OCI-LY1 (cell line): ENCODE data around the gene KRT8.
A peak's percentile ranks its signal among the peaks of the same experiment; 100 is the strongest.

Experiments used
- H2AFZ ChIP-seq: fragments of 200-600 bp; sonication (generic), shearing (Covaris generic); 2 replicates; pipeline ENCODE4 v1.6.0; 2014; ENCODE audit warnings: antibody characterized with exemption, mild to moderate bottlenecking, low read length
- H3F3A ChIP-seq: fragments of 200-600 bp; sonication (generic), shearing (Covaris generic); 2 replicates; pipeline ENCODE4 v1.6.0; 2014; ENCODE audit warnings: mild to moderate bottlenecking, antibody characterized with exemption, low read length, moderate library complexity; ENCODE audit not compliant: insufficient read depth
- H3K27ac ChIP-seq: fragments of 200-600 bp; sonication (generic); 2 replicates; pipeline ENCODE4 v1.5.1; 2014; ENCODE audit warnings: low read length, mixed run types, mild to moderate bottlenecking, low read depth; ENCODE audit not compliant: poor library complexity, severe bottlenecking
- H3K27me3 ChIP-seq: fragments of 200-600 bp; sonication (generic); 2 replicates; pipeline ENCODE4 v1.6.0; 2014; ENCODE audit warnings: antibody characterized with exemption, mild to moderate bottlenecking, low read length, moderate library complexity; ENCODE audit not compliant: insufficient read depth
- H3K36me3 ChIP-seq: fragments of 200-600 bp; sonication (generic); 2 replicates; pipeline ENCODE4 v1.6.1; 2014; ENCODE audit warnings: mild to moderate bottlenecking, antibody characterized with exemption, low read length, moderate library complexity, mixed read lengths; ENCODE audit not compliant: insufficient read depth
- H3K4me1 ChIP-seq: fragments of 200-600 bp; sonication (generic); 2 replicates; pipeline ENCODE4 v1.5.1; 2014; ENCODE audit warnings: mild to moderate bottlenecking, low read length, moderate library complexity; ENCODE audit not compliant: insufficient read depth, severe bottlenecking
- H3K4me2 ChIP-seq: fragments of 200-600 bp; sonication (generic), shearing (Covaris generic); 2 replicates; pipeline ENCODE4 v1.6.1; 2014; ENCODE audit warnings: low read length
- H3K4me3 ChIP-seq: fragments of 200-600 bp; sonication (generic); 2 replicates; pipeline ENCODE4 v1.5.1; 2014; ENCODE audit warnings: low read length, low read depth, mild to moderate bottlenecking, mixed read lengths; ENCODE audit not compliant: poor library complexity, severe bottlenecking
- H3K79me2 ChIP-seq: fragments of 200-600 bp; shearing (Covaris generic); 2 replicates; pipeline ENCODE4 v1.6.1; 2016; ENCODE audit warnings: mixed run types, low read length, mixed read lengths; ENCODE audit not compliant: insufficient read depth
- H3K9ac ChIP-seq: fragments of 200-600 bp; sonication (generic), shearing (Covaris generic); 2 replicates; pipeline ENCODE4 v1.6.1; 2014; ENCODE audit warnings: mild to moderate bottlenecking, low read length, mixed read lengths
- H3K9me2 ChIP-seq: fragments of 200-600 bp; sonication (generic), shearing (Covaris generic); 2 replicates; pipeline ENCODE4 v1.6.1; 2014; ENCODE audit warnings: low read depth, mild to moderate bottlenecking, low read length, mixed read lengths
- H3K9me3 ChIP-seq: fragments of 200-600 bp; shearing (Covaris generic); 2 replicates; pipeline ENCODE4 v1.6.1; 2014; ENCODE audit warnings: low read length, mixed read lengths
- H4K20me1 ChIP-seq: fragments of 200-600 bp; sonication (generic), shearing (Covaris generic); 2 replicates; pipeline ENCODE4 v1.6.0; 2016; ENCODE audit warnings: mild to moderate bottlenecking, low read length; ENCODE audit not compliant: insufficient read depth
- EZH2 ChIP-seq: fragments of 200-600 bp; sonication (generic), shearing (Covaris generic); IDR thresholded peaks from 2 replicates; pipeline ENCODE4 v1.8.0; 2017; ENCODE audit warnings: borderline replicate concordance, mixed run types, mild to moderate bottlenecking, antibody characterized with exemption, low read length, moderate library complexity, mixed read lengths
- TF ChIP-seq, protein P1 (sequence below): fragments of 200-600 bp; sonication (generic), shearing (Covaris generic); IDR thresholded peaks from 2 replicates; pipeline ENCODE4 v1.5.1; 2017; ENCODE audit warnings: mild to moderate bottlenecking, antibody characterized with exemption, low read length, moderate library complexity, mixed read lengths

The KRT8 gene

DNA sequence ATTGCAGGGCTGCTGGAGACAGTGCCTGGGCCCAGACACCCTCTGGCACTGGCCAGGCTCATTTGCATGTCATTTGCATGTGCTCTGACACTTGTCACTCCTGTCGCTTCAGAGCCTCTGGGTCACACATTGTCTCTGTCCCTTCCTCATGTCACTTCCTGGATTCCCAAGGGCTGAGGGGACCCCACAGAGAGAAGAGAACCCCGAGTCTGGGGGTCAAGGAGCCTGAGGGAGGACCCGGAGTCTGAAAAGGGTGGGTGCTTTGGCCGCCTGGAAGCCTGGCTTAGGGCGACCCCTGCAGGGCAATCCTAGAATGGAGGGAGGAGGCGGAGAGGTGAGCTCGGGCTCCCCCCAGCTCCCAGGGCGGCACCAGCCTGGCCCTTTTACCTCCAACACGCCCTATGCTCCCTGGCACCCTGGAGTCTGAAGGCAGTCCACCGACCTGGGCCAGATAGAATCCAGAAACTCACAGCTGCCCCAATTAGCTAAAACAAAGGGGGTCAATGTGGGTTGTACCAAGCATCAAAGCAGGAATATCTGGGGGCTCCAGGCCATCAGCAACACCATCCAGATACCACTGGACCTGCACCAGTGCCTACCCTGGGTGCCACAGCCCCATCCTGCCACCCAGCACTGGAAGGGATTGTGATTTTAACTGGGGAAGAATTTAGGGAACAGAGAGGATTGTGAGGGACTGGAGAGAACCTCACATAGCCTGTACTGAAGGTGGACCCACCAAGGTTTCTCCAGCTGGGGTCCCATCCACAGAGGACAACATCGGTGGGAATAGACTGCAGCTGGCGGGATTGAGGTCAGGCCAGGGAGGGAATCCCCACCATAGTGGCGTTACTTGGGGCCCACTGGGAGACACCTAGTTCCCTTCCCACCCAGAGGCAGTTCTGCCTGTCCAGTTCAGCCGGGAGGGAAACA, 34.2 kb downstream of the KRT8 start:
- TF ChIP-seq EZH2, result no peak
- TF ChIP-seq, protein P1, sequence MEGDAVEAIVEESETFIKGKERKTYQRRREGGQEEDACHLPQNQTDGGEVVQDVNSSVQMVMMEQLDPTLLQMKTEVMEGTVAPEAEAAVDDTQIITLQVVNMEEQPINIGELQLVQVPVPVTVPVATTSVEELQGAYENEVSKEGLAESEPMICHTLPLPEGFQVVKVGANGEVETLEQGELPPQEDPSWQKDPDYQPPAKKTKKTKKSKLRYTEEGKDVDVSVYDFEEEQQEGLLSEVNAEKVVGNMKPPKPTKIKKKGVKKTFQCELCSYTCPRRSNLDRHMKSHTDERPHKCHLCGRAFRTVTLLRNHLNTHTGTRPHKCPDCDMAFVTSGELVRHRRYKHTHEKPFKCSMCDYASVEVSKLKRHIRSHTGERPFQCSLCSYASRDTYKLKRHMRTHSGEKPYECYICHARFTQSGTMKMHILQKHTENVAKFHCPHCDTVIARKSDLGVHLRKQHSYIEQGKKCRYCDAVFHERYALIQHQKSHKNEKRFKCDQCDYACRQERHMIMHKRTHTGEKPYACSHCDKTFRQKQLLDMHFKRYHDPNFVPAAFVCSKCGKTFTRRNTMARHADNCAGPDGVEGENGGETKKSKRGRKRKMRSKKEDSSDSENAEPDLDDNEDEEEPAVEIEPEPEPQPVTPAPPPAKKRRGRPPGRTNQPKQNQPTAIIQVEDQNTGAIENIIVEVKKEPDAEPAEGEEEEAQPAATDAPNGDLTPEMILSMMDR, result peak; percentile 94
- no peak overlapping the region for H3K9ac ChIP-seq
- no peak overlapping the region for H2AFZ ChIP-seq
- H3F3A ChIP-seq, result no peaks in the 10 kb centered on the region
- H3K27ac ChIP-seq, result no peak overlapping the region
- peaks cover 6% of the 10 kb centered on the region for H3K27me3 ChIP-seq
- peak overlapping the region; percentile 44 for H3K4me3 ChIP-seq
- H3K9me2 ChIP-seq, result no peaks in the 10 kb centered on the region
- H3K4me2 ChIP-seq, result peak overlapping the region; percentile 73
- no peaks in the 10 kb centered on the region for H3K9me3 ChIP-seq
- H3K36me3 ChIP-seq, result no peaks in the 10 kb centered on the region
- peaks cover 11% of the 10 kb centered on the region for H3K4me1 ChIP-seq
- no peaks in the 10 kb centered on the region for H3K79me2 ChIP-seq
- no peaks in the 10 kb centered on the region for H4K20me1 ChIP-seq

DNA sequence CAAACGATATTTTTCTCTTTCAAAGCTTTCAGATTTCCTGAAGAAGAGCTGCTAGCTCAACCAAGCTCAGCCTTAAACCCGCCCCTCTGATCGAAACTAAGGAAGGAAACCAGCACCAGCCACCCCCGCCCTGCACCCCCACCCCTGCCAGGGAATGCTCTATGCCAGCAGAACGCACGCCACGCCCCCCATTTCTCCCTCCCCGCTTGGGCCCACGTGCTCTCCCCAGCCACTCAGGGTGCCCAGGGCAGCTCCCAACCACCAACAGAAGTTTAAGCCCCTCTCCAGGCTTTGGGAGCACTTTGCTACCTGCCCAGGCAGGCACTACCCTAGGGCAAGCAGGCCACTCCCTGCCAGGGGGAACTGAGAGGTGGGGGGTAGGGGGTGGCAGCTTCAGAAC, 37.2 kb downstream of the KRT8 start:
- Histone ChIP-seq H3K36me3 (no peaks in the 10 kb centered on the region), H3K4me2 (no peak overlapping the region), H3K9ac (no peak overlapping the region), H3K4me1 (peaks cover 6% of the 10 kb centered on the region), H3K4me3 (no peak overlapping the region), H4K20me1 (no peaks in the 10 kb centered on the region), H3K27ac (no peak overlapping the region), H3F3A (no peaks in the 10 kb centered on the region), H3K27me3 (no peaks in the 10 kb centered on the region; the same call in none of the 2 replicates), H3K9me3 (no peaks in the 10 kb centered on the region), H2AFZ (no peak overlapping the region), H3K79me2 (no peaks in the 10 kb centered on the region), H3K9me2 (no peaks in the 10 kb centered on the region)
- TF ChIP-seq EZH2, result no peak
- TF ChIP-seq, protein P1, result no peak

DNA sequence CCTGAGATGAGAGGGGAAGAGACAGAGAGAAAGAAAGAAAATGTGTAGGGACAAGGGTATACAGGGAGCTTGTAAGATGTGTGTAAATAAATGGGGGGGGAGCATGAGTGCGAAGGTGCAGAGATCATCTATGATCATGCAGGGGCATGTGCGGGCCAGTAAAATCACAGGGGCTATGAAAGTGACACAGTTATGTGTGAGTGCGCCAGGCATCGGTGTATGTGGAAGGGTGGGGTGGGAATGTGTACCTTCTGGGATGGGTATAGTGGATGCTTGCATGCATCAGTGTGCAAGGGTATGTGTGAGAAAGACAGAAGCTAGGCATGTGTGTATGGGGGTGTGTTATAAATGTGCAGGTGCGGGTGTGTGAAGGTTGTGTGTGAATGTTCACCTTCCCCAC, 37.7 kb downstream of the KRT8 start:
- Histone ChIP-seq H3K9me3 (no peaks in the 10 kb centered on the region), H3K4me3 (no peak overlapping the region), H3K79me2 (no peaks in the 10 kb centered on the region), H3K4me1 (peaks cover 6% of the 10 kb centered on the region), H3K27me3 (no peaks in the 10 kb centered on the region; the same call in none of the 2 replicates), H3K36me3 (no peaks in the 10 kb centered on the region), H3K27ac (no peak overlapping the region), H3K4me2 (no peak overlapping the region), H3K9ac (no peak overlapping the region), H3F3A (no peaks in the 10 kb centered on the region), H4K20me1 (no peaks in the 10 kb centered on the region), H3K9me2 (no peaks in the 10 kb centered on the region), H2AFZ (no peak overlapping the region)
- TF ChIP-seq, protein P1, result no peak
- no peak for TF ChIP-seq EZH2
